ENCODE data around the gene IKZF4.
"Not testable (repeated sequence)": the region's sequence is repeated elsewhere in the genome, so short reads cannot be mapped to it uniquely, and the experiment has no call there.

The IKZF4 gene

DNA sequence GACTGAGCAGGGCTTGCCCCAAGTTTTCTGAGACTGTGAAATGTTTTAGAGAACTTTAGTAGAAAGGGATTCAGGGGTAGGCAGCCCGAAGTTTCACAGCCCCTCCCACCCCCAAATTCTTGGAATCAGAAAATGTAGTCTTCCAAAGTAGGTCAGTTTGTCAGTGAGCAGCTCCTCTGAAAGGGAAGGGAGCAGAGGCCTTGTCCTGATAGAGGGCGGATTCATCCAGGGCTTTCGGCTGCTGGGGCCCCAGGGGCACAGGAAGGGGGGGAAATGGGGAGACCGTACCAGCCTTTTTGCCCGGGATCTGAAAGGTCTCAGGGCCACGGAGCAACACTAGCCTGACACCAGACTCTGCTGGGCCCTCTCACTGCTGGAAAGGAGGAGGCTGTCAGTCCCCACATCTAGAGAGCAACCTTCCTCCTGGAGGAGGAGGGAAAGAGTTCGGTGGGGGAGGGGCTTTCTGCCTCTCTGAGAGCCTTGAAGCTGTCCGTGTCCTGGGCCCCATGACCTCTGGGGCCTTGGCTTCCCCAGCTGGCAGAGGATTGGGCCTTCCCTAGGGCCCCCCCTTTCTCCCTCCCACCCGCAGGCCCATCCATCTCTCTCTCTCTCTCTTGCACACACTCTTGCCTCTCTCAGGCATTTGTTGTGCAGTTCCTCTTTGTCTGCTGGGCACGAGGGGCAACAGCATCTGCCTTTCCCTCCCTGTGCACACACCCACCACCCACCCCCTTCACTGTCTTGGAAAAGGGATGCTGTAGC lies at the start of gene IKZF4:
TSS of gene IKZF4 (plus strand) at position 621 of the 762 bp plus-strand sequence. CDS start 451 bp downstream, outside the sequence.
- DNase-seq: no peak

DNA sequence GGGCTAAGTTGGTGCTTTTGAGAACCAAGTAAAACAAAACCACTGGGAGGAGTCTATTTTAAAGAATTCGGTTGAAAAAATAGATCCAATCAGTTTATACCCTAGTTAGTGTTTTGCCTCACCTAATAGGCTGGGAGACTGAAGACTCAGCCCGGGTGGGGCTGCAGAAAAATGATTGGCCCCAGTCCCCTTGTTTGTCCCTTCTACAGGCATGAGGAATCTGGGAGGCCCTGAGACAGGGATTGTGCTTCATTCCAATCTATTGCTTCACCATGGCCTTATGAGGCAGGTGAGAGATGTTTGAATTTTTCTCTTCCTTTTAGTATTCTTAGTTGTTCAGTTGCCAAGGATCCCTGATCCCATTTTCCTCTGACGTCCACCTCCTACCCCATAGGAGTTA lies 48.8 kb upstream of the IKZF4 start:
- DNase-seq: no peak

DNA sequence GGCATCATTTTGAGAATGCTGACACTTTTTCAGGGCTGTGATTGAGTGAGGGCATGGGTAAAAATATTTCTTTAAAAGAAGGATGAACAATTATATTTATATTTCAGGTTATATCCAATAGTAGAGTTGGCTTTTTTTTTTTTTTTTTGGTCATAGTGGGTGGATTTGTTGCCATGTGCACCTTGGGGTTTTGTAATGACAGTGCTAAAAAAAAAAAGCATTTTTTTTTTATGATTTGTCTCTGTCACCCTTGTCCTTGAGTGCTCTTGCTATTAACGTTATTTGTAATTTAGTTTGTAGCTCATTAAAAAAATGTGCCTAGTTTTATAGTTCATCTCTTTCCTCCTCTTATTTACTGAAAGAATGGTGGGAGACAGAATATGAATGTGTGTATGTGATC lies 48.4 kb upstream of the IKZF4 start:
- DNase-seq: no peak

DNA sequence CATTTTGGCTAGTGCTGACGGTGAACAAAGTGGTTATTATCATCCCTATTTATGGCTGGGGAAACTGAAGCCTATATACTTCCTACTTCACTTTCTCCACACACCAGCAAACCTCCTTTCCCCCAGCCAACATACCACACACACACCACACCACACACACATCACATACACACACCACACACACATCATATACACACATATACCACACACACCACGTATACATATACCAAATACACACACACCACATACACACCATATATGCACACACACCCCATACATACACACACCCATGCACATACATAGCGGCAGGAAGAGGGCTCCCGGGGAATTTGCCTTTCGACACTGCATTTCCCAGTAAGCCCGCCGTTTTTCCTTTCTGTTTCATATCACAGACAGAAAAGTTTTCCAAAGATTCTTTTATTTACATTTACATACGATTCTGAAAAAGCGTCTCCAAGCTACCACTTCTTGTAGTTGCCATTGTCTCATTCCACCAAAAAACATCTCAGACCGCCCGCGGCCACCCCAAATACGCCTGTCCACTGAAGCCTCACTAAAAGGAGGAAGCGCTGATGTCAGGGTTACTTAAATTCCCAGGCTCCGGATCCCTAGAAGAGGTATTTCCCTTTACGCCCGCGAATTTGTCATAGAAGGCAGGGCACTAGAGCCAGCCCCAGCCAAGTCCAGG lies 47.8 kb upstream of the IKZF4 start:
- DNase-seq: no peak

DNA sequence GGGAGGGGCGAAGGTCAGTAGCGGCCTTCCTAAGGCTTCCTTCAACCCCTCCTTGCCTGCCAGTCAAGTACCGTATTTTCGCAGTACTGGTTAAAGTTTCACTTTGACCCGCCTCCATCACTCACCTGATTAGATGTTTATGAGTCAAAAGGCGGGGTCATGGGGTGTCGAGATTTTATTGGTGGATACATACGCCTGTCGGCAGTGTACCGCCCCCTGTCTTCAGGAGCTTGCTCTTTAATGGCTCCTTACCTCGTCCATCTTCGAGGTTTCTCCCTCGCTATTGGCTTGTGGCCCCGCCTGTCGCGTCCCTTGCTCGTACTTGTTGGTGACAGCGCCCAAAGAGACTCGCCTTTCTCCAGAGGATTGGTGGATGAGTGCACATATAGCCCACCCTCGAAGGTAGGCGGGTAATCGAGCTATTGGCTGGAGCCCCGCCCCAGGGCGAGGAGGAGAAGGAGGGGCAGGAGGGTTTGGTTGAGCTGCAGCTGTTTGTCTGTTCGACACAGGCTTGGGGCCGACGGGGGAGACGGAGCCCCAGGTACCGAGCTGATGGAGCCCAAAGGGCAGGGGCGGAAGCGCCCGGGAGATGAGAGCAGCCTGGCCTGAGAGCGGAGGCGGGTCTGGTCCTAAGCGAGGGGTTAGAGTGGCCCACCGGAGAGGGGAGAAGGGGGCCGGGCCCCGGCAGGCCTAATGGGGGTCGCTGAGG lies 47.1 kb upstream of the IKZF4 start, which contains the start of gene RAB5B:
TSS of gene RAB5B (plus strand) at position 480 of the 709 bp plus-strand sequence. CDS start 12,883 bp downstream, outside the sequence.
- peak; percentile 99 for DNase-seq

DNA sequence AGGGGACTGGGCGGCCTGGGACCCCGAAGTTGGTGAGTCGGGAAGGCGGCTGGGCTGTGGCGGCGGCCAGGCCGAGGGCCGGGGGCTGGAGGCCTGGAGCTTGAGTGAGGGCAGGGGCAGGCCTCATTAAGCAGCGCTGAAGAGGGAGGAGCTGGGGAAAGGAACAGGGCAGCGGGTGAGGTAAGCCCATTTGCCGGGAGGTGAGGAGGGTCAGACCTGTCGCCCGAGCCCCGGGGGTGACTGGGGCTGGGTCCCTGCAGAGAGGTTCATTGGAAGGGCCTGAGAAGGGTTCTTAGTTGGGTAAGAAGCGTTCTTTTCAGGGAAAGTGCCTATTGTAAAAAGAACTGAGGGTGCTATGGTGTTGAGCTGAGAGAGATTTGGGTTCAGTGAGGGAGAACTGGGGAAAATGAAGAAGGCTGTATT lies 46.5 kb upstream of the IKZF4 start:
- no peak for DNase-seq

DNA sequence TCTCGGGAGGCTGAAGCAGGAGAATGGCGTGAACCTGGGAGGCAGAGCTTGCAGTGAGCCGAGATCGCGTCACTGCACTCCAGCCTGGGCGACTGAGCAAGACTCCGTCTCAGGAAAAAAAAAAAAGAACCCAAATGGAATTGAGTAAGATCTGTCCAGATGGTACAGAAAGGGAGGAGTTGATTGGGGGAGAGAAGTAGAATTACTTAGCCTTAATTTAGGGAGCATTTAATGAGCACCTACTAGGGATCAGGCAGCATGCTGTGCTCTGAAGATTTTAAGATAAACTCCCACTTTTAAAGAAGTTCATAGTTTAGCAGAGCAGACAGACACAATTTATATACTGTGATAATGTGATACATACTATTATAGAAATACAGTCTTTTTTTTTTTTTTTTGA lies 42.5 kb upstream of the IKZF4 start:
- DNase-seq: no peak

DNA sequence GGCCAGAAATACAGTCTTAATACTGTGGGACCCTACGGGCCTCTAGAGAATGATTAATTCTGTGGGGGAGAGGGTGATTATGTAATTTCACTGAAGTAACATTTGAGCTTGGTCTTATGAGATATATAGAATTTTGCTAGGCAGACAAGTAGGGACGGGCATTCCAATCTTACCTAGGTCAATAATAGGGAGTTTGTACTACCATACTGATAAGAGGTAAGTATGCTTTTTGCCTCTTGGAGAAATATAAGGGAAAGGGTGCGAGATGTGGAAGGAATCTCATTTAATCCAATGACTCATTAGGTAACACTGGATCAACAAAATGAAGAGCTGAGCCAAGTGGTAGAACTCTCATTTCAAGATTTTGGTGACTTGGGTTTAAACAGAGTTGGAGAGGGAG lies 41.8 kb upstream of the IKZF4 start:
- no peak for DNase-seq

DNA sequence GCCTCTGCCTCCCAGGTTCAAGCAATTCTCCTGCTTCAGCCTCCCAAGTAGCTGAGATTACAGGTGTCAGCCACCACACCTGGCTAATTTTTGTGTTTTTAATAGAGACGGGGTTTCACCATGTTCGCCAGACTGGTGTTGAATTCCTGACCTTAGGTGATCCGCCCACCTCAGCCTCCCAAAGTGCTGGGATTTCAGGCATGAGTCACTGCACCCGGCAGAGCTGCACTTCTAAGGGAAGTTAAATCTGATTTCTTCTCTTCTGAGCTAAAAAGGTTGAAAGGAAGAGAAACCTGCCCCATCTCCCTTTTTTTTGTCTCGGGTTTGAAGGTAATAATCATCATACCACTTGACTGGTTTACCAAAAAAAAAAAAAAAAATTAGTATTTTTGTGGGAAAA lies 39.0 kb upstream of the IKZF4 start:
- DNase-seq: not testable (repeated sequence)

DNA sequence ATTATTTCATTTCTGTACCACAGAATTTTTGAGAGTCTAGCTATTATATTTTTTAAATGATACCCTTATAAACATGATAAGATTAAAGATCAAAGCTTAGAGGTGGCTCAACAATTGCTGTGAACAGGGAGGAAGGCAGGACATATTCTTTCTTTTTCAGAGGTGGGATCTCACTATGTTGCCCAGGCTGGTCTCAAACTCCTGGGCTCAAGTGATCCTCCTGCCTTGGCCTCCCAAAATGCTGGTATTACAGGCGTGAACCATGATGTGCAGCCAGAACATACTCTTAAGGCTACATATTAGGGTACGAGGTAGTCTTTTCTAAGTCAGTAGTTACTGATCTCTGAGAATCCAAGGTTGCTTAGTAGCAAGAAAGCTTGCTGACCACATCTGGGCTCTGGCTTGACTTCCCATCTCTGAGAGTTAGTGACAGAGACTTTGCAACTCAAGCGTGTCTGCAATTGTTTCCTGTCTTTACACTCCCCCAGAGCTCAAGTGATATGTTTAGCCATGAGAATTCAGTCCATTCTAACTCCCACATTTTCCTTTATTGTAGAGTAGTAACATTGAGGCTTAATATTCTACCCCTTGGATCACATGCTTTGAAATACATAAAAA lies 38.4 kb upstream of the IKZF4 start:
- no peak for DNase-seq

DNA sequence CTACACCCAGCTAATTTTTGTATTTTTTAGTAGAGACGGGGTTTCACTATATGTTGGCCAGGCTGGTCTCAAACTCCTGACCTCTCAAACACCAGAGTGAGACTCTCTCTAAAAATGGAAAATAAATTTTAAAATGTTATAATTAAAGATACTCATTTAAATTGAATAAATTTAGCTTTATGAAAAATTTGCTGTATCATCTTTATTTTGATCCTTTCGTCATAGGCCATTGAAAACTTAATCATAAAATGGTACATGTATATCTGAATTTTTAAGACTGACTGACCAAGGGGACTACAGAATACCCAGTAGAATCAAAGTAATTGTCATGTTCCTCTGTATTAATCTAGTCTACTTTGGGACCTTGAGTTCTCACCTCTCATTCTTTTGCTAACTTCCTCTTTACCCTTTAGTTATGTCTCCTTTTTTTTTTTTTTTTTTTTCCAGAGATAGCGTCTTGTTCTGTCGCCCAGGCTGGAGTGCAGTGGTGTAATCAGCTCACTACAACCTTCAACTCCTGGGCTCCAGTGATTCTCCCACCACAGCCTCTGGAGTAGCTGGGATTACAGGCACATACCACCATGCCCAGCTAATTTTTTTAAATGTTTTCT lies 37.5 kb upstream of the IKZF4 start:
- no peak for DNase-seq

DNA sequence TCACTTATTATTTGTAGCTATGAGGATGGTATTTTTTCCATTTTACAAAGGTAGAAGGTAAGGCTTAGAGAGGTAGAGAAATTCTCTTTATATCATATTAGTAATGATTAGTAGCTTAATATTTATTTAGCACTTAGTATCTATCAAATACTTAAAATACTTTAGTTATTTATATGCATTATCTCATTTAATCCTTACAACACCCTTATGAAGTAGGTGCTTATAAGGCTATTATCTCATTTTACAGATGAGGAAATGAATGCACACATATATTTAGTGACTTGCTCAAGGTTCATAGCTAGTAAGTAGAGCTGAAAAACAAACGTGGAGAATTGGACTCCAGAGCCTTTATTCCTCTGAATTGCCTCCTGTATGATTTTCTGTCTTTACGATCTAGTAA lies 36.0 kb upstream of the IKZF4 start:
- DNase-seq: no peak

DNA sequence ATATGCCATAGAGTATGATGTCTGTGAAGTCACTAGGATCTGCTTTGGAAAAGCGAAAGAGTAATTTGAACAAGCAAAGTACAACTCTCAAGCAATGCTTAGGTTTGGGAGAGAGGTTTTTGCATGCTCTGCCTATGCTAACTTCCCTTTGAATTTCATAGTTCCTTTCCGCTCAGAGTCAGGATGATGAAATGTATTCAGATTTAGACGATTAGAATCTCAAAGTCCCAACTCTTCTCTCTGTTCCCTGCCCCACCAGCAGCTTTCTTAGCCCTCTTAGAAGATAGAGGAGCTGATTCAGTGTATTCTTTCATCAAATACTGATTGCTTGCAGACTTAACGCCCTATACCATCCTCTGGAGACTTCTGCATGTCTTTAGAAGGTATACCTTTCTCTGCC lies 35.5 kb upstream of the IKZF4 start:
- no peak for DNase-seq

DNA sequence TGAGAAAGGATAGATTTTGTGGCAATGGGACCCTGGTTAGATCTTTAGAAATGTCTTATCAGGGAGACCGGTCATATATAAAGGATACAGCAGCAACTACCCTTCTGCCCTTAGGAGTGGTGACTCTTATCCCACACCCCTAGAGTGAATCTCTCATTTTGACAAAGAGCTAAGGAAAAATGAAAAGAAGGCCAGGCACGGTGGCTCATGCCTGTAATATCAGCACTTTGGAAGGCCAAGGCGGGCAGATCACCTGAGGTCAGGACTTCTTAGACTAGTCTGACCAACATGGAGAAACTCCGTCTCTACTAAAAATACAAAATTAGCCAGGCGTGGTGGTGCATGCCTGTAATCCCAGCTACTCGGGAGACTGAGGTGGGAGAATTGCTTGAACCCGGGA lies 34.9 kb upstream of the IKZF4 start:
- not testable (repeated sequence) for DNase-seq

DNA sequence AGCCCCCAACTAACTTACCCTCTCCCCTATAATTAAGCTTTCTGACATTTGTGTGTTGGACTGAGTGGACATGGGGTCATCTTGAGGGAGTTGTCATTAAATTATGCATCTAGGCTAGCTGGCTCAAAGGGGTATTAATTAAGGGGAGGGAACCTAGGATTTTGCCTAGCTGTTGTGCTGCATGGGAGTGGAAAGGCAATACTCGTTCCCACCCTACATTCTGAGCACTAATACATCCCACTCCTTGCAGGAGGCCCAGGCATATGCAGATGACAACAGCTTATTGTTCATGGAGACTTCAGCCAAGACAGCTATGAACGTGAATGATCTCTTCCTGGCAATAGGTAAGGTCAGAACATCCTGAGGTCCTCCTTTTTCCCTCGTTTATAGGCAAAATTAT lies 29.7 kb upstream of the IKZF4 start:
- DNase-seq: no peak

DNA sequence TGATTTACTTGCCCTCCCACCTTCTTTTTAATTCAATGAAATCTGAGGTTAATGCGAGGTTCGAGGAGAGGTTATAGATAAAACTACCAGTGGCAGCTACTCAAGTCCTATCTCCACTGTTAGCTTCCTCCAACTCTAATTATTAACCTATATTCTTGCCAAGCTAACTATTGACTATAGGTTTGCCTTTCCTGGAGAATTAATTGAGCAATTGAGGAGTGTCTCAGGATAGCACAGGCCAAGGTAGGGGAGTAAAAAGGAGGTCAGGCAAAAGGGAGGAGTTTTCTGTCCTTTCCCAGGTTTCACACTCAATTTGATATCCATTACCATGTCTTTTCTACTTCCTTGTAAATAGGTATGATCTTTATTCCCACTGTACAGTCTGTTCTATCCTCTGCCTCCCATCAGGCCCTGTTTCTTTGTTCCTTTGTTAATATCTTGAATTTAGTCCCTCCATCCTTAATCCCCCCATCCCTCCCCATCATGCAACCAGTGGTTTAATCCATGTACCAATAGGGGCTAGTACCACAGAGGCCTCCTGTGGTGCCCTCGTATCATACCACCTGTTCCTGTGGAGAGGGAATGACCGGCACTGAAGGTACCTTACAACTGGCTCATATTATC lies 27.5 kb upstream of the IKZF4 start:
- no peak for DNase-seq

DNA sequence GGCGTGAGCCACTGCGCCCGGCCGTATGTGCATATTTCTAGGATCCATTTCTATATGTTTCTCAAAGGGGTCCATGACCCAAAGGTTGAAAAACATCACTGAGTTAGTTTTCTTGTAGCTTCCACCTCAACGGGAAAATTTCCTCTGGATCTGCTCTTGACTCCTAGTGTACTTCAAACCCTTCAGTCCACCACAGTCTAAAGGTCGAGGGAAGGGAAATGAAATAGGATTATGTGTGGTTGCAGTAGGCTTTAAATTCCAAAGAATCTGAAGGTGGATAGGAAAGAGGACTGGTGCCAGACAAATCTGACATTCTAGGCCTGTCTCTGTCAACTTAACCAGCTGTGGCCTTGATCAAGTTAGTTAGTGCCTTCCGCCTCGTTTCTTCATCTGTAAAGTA lies 25.5 kb upstream of the IKZF4 start:
- DNase-seq: no peak

DNA sequence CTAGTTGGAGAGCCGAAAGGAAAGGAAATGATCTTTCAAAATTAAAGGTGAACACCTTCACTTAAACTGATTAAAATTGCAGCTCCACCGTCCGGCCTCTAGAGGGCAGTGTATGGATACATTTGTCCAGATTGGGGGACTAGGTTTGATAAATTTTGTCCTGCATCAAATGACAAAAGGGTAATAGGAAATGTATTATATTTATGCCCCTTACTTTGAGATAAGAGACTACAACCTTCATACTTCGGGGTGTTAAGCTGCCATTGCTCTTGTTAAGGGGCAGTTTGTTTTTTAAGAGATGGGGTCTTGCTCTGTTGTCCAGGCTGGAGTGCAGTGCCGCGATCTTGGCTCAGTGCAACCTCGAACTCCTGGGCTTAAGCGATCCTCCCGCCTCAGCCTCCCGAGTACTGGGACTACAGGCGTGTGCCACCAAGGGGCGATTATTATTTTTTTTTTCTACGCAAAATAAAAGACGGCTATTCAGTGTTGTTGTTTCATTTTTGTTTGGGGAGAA lies 24.6 kb upstream of the IKZF4 start:
- DNase-seq: peak; percentile 40

DNA sequence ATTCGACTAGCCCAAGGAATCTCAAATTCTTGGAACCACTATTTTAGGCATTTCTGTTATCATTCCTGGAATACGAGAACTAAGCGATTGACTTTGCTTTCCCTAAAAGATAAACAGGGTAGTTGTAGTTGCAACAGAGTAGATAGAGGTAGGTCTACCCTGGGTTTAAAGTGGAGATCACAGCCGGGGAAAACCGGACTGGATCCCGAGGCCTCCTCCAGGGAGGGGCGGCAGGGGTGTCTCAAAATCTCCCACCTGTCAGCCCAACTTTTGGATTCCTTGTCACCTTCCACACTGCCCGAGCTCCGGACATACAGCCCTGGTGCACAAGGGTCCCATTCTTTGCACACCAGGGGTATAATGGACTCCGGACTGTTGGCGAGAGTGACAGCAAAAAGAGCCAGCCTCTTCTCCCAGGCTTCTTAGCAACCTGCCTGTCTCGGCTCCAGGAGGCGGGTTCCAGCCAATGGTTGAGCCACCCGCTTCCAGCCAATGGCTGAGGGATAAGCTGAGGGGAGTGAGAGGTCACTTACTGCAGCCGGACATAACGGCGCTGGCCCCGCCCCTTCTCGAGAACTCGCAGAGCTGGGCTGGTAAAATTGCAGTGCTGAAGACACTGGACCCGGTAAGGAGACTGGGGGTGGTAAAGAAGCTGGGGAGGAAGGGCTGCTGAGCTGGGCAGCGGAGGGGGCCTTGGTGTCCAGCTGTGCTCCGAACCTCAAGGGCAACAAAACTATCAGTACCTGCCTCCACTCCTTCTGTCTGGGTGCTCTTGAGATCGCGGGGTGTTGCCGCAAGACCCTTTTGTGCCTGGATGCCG lies 23.9 kb upstream of the IKZF4 start, which contains the start of gene SUOX:
TSS of gene SUOX (plus strand) at position 562 of the 820 bp plus-strand sequence. CDS start 4,946 bp downstream, outside the sequence.
- peak; percentile 95 for DNase-seq

DNA sequence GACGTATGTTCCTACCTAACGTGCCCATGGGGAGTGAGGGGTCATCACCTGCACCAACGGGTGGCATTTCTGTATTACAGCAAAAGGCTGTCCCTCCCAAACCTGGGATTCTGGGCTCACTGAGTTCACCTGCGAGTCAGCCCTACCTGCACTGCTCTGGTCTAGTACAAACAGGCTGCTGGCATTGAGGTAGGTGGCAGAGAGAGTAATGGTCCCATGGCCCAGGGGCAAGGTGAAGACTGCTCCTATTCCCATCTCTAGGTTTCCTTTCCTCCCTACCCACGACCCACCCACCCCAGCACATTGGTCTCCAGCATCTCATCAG lies 23.3 kb upstream of the IKZF4 start:
- no peak for DNase-seq

DNA sequence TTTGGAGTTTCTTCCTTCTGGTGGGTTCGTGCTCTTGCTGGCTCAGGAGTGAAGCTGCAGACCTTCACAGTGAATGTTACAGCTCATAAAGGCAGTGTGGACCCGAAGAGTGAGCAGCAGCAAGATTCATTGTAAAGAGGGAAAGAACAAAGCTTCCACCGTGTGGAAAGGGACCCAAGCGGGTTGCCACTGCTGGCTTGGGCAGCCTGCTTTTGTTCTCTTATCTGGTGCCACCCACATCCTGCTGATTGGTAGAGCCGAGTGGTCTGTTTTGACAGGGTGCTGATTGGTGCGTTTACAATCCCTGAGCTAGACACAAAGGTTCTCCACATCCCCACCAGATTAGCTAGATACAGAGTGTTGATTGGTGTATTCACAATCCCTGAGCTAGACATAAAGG lies 21.3 kb upstream of the IKZF4 start:
- DNase-seq: peak; percentile 83

Measured in SHP77 treated with DMSO at 0.1 percent for 48 hours (cell line).